ENCODE data around the gene HEXD.

The HEXD gene

DNA sequence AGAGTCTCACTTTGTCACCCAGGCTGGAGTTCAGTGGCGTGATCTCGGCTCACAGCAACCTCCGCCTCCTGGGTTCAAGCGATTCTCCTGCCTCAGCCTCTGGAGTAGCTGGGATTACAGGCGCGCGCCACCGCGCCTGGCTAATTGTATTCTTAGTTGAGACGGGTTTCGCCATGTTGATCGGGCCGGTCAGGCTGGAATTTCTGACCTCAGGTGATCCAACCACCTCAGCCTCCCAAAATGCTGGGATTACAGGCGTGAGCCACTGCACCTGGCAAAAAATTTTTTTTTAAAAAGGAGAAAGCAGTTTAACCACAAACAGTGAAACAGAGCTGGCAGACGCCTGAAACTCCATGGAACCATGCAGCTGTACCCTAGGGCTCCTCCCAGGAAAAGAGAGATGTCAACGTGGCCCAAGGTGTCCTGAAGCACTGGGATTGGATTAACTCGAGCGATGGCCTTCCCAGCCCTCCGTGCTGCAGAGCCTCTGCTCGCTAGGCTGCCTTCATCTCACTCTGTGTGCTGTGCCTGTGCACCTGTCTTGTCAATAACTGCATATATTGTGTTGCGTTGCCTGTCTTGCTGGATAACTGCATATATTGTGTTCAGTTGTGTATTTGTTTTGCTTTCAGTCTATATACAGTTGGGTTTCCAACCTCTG lies 71.8 kb downstream of the HEXD start:
- no peak for DNase-seq (ENCODE audit: low read depth in 2 of 2)

GRCh38 chr17:82490512-82491195 lies 72.5 kb downstream of the HEXD start:
- no peak for DNase-seq (ENCODE audit: low read depth in 2 of 2)

DNA sequence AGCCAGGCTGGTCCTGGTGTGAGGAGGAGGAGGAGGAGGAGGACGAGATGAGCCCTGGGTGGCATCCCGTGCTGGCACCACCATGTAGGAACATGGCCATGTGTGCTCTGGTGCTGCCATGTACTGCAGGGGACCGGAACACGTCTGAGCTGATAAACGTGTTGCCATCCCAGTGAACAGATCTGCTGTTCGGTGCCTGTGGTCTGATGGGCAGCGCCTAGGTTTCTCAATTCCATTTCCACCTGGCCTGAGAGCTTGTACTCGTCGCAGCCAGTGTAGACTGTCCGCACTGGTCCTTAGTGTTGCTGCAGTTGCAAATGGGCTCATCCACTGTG lies 73.0 kb downstream of the HEXD start:
- DNase-seq (ENCODE audit: low read depth in 2 of 2) = no peak

DNA sequence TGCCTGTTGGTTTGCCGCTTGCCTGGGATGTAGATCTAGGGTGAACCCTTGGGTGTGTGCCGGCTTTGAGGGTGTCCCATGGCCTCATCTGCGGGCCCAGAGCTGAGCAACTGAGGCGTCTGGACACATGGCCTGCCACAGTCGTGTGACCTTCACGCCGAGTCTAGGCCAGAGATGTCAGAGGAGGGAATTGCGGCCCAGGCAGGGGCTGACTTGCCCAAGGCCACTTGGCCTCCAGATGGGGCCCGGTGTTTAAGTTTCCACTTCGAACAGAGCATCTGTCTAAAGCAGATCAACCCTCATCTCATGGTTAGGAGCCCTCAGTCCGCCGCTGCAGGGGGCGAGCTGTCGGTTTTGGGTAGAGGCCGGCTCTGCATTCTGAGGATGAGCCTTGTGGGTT lies 73.4 kb downstream of the HEXD start:
- DNase-seq (ENCODE audit: low read depth in 2 of 2) = no peak
